HepG2 (cell line): ENCODE results near the gene NFKB1. TPM values are rescaled to one million over a fixed set of nuclear protein-coding genes. Genes with fewer than 3 reads are reported as not detected.

ENCODE experiments used
- ATAC-seq: fragments of 200-7000 bp; cut with Tn5 transposase; 3 replicates; pipeline ENCODE4 v1.9.1; 2020; ENCODE audit warnings: mild to moderate bottlenecking, moderate library complexity
- BruUV-seq: library from RNA; stranded (reverse); fragments of 400-500 nt; replicated peaks from 2 replicates; lab custom pipeline; 2021; lab: Mats Ljungman, UMichigan
- CTCF ChIA-PET: fragments of 300-600 bp; formaldehyde crosslinking; extraction: SDS; loops from one replicate; lab custom pipeline; 2021; ENCODE audit warnings: low total read pairs, inconsistent platforms, low intra/inter-chr PET ratio; lab: Yijun Ruan, JAX
- POLR2A ChIA-PET: fragments of 350-600 bp; sonication (Branson Sonifier 250); formaldehyde crosslinking; loops from one replicate; lab custom pipeline; 2020; ENCODE audit warnings: antibody characterized with exemption, inconsistent platforms; lab: Yijun Ruan, JAX
- DNase-seq: peaks from one replicate; pipeline ENCODE4 v3.0.0-alpha.2; 2015; ENCODE audit warnings: low spot score
- FAIRE-seq: peaks from 3 replicates; lab custom pipeline; 2011; peaks lifted over from hg19 to GRCh38; lab: Jason Lieb, UNC
- H2AFZ ChIP-seq: one replicate; pipeline ENCODE4 v1.6.1; 2011; ENCODE audit warnings: low read length, inconsistent platforms
- H3K27ac ChIP-seq: fragments of 300-600 bp; 3 replicates; pipeline ENCODE4 v1.8.0; 2011; ENCODE audit warnings: mixed run types, mild to moderate bottlenecking, mixed read lengths, low read length, inconsistent platforms; ENCODE audit not compliant: insufficient read depth; ENCODE audit errors: extremely low read length
- H3K27me3 ChIP-seq, 2 experiments: fragments of 200-600 bp in 1 of 2; 2 replicates in 1 of 2; 3 replicates in 1 of 2; pipeline versions ENCODE4 v1.6.0 to v1.8.0; 2011; ENCODE audit warnings: low read length in 2 of 2, mild to moderate bottlenecking in 2 of 2, moderate library complexity in 2 of 2, inconsistent platforms in 1 of 2; ENCODE audit not compliant: insufficient read depth in 2 of 2, control insufficient read depth in 1 of 2
- H3K36me3 ChIP-seq, 2 experiments: fragments of 200-600 bp in 1 of 2; replicated peaks in 1 of 2; 2 replicates in 1 of 2; 3 replicates in 1 of 2; pipeline versions ENCODE4 v1.5.1 to v1.8.0; 2011; ENCODE audit warnings: low read length in 2 of 2, inconsistent platforms in 1 of 2; ENCODE audit not compliant: insufficient read depth in 2 of 2, control insufficient read depth in 1 of 2
- H3K4me1 ChIP-seq: 2 replicates; pipeline ENCODE4 v1.5.1; 2012; ENCODE audit warnings: low read length, inconsistent platforms; ENCODE audit not compliant: insufficient read depth
- H3K4me2 ChIP-seq: 2 replicates; pipeline ENCODE4 v1.6.0; 2011; ENCODE audit warnings: low read depth, low read length, inconsistent platforms
- H3K4me3 ChIP-seq, 3 experiments: fragments of 200-600 bp in 1 of 3; sonication (generic), shearing (Covaris generic) in 1 of 3; replicated peaks in 1 of 3; 2 replicates each; pipeline ENCODE4 v1.5.1; 2011 to 2016; ENCODE audit warnings: low read length in 3 of 3, inconsistent platforms in 2 of 3, low read depth in 2 of 3, mild to moderate bottlenecking in 2 of 3, control low read depth in 1 of 3, mixed read lengths in 1 of 3; ENCODE audit not compliant: insufficient read depth in 1 of 3
- H3K79me2 ChIP-seq: one replicate; pipeline ENCODE4 v1.6.1; 2011; ENCODE audit warnings: low read length, inconsistent platforms; ENCODE audit not compliant: insufficient read depth
- H3K9ac ChIP-seq: 2 replicates; pipeline ENCODE4 v1.6.0; 2011; ENCODE audit warnings: mild to moderate bottlenecking, low read depth, low read length, inconsistent platforms; ENCODE audit not compliant: insufficient read depth
- H3K9me3 ChIP-seq: 2 replicates; pipeline ENCODE4 v1.5.1; 2012; ENCODE audit warnings: mild to moderate bottlenecking, low read length
- H4K20me1 ChIP-seq: 2 replicates; pipeline ENCODE4 v1.6.0; 2011; ENCODE audit warnings: inconsistent platforms, mild to moderate bottlenecking, low read length, moderate library complexity; ENCODE audit not compliant: insufficient read depth
- JUND ChIP-seq: sonication (generic); formaldehyde crosslinking; IDR thresholded peaks from 2 replicates; pipeline ENCODE4 v1.8.0; 2022; ENCODE audit warnings: mild to moderate bottlenecking, missing genetic modification reagents
- KLF13 ChIP-seq: sonication (generic); formaldehyde crosslinking; IDR thresholded peaks from 2 replicates; pipeline ENCODE4 v1.4.0; 2020; ENCODE audit warnings: mild to moderate bottlenecking, missing genetic modification reagents
- NR2F2 ChIP-seq: IDR thresholded peaks from 2 replicates; pipeline ENCODE4 v1.6.1; 2012; ENCODE audit warnings: low read depth, inconsistent platforms, borderline replicate concordance
- RBM39 ChIP-seq: fragments of 200-400 bp; formaldehyde crosslinking; IDR thresholded peaks from one replicate; pipeline ENCODE4 v1.6.1; 2018; ENCODE audit warnings: antibody characterized with exemption, mild to moderate bottlenecking, low read depth, low read length; ENCODE audit not compliant: poor library complexity, severe bottlenecking
- TRIM22 ChIP-seq: fragments of 450-650 bp; IDR thresholded peaks from 2 replicates; pipeline ENCODE4 v1.6.1; 2017
- ZMYM4 ChIP-seq: sonication (generic); formaldehyde crosslinking; IDR thresholded peaks from 2 replicates; pipeline ENCODE4 v1.8.1; 2023; ENCODE audit warnings: mild to moderate bottlenecking, missing genetic modification reagents
- ZNF383 ChIP-seq: sonication (generic); formaldehyde crosslinking; IDR thresholded peaks from 2 replicates; pipeline ENCODE4 v1.4.0; 2020; ENCODE audit warnings: missing genetic modification reagents, mild to moderate bottlenecking, borderline replicate concordance
- ZNF468 ChIP-seq: sonication (generic); formaldehyde crosslinking; IDR thresholded peaks from 2 replicates; pipeline ENCODE4 v1.8.0; 2022; ENCODE audit warnings: mild to moderate bottlenecking, moderate library complexity, missing genetic modification reagents
- ZNF616 ChIP-seq: sonication (generic); formaldehyde crosslinking; IDR thresholded peaks from 2 replicates; pipeline ENCODE4 v1.5.0; 2020; ENCODE audit warnings: low read depth, mild to moderate bottlenecking, missing genetic modification reagents
- ZNF644 ChIP-seq: IDR thresholded peaks from 2 replicates; pipeline ENCODE4 v1.6.1; 2016; ENCODE audit warnings: low read depth
- ZNF790 ChIP-seq: sonication (generic); formaldehyde crosslinking; IDR thresholded peaks from 2 replicates; pipeline ENCODE4 v1.8.0; 2022; ENCODE audit warnings: missing genetic modification reagents, mild to moderate bottlenecking, borderline replicate concordance
- WGBS: methylation state at CpG from one replicate; pipeline ENCODE4 v1.1.6; 2017; ENCODE audit warnings: low lambda C conversion rate; 5-methylcytosine and 5-hydroxymethylcytosine counted together
- in situ Hi-C: cut with HindIII; loops from 2 replicates; pipeline ENCODE4 v1.10.0; 2017; ENCODE audit warnings: low pct_unique_long_range_greater_than_20kb; ENCODE audit not compliant: extremely low pct_ligation_motif_present
- intact Hi-C: fragments of 100-400 bp; cut with micrococcal nuclease; formaldehyde crosslinking; loops from one replicate; pipeline ENCODE4 v1.10.0; 2022; ENCODE audit not compliant: unreplicated experiment
- polyA plus RNA-seq, 8 experiments: library from polyadenylated mRNA; depleted of rRNA in 3 of 8; stranded (reverse) in 7 of 8; unstranded in 1 of 8; fragments of >200 nt; fragmentation: Illumina TruSeq in 4 of 8; extraction: Trizol in 4 of 8; gene quantifications; 2 replicates each; pipeline versions ENCODE4 v1.2.1 to v1.2.3, GENCODE V29; 2011 to 2016; ENCODE audit warnings: low read depth in 4 of 8, missing spikeins in 1 of 8, mixed read lengths in 1 of 8; ENCODE audit not compliant: insufficient read depth in 1 of 8
- total RNA-seq, 5 experiments: library from RNA; depleted of rRNA; stranded (reverse); fragments of >200 nt; fragmentation: Illumina TruSeq; extraction: Trizol; gene quantifications; 2 replicates each; pipeline ENCODE4 v1.2.3, GENCODE V29; 2016; ENCODE audit warnings: low read depth in 1 of 5
- TF ChIP-seq, protein P1 (sequence below), 2 experiments: sonication (generic) in 1 of 2; formaldehyde crosslinking in 1 of 2; IDR thresholded peaks; 2 replicates each; pipeline versions ENCODE4 v1.4.0 to v1.6.1; 2016 to 2020; ENCODE audit warnings: borderline replicate concordance in 1 of 2, low read depth in 1 of 2, mild to moderate bottlenecking in 1 of 2, missing genetic modification reagents in 1 of 2
- TF ChIP-seq, protein P2 (sequence below): sonication (generic); formaldehyde crosslinking; IDR thresholded peaks from 2 replicates; pipeline ENCODE4 v1.5.1; 2020; ENCODE audit warnings: mild to moderate bottlenecking, missing genetic modification reagents, borderline replicate concordance

The NFKB1 gene
- total and polyA plus RNA-seq, 2 of the 13 experiments (the other 11 are each of a cell fraction or from before 2014, with no cell fraction given), result 15.4 to 31.6 TPM

DNA sequence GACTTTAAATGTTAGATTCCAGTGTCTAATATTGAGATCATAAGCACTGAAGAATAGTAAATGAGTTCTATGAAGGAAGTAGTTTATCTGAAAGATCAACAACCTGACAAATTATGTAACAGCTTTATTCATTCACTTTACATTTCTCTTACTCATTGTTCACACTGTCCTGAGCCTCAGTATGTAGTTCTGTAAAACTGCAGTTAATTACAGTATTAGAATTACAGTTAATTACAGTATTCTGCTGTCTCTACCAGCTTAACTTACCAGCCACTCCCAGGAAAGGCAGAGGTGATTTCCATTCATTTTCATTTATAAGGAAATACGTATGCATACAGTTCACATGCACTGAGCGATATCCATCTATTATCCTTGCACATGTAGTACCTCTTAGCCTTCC, 32.7 kb downstream of the NFKB1 start (continued):
- no peak for TF ChIP-seq ZNF468 (CRISPR knock-in tag)

- Histone ChIP-seq H3K27me3 (no peaks in the 10 kb centered on the region), H3K4me3 (no peak overlapping the region), H3K9ac (no peak overlapping the region), H4K20me1 (no peaks in the 10 kb centered on the region), H3K4me2 (no peak overlapping the region), H3K4me1 (no peaks in the 10 kb centered on the region), H3K79me2 (no peaks in the 10 kb centered on the region), H3K36me3 (peaks cover 2 to 26% of the 10 kb centered on the region in 2 experiments), H3K9me3 (no peaks in the 10 kb centered on the region), H2AFZ (no peak overlapping the region), H3K27ac (no peak overlapping the region)
- 100% methylated on average over 2 of the region's 2 CpGs for WGBS
- ChIA-PET CTCF (no interaction called here), POLR2A (no interaction called here)
- ATAC-seq (no peak), FAIRE-seq (no peak), DNase-seq (no peak)
- intact Hi-C loops, result no loop called here
- in situ Hi-C loops, result no loop called here
- no TSS peak for BruUV-seq
- TF ChIP-seq NR2F2, result no peak
- TF ChIP-seq ZNF616 (CRISPR knock-in tag), result no peak
- TF ChIP-seq ZMYM4 (CRISPR knock-in tag), result no peak
- TF ChIP-seq ZNF383 (CRISPR knock-in tag), result no peak
- TF ChIP-seq ZNF790 (CRISPR knock-in tag), result no peak
- TF ChIP-seq, protein P1, sequence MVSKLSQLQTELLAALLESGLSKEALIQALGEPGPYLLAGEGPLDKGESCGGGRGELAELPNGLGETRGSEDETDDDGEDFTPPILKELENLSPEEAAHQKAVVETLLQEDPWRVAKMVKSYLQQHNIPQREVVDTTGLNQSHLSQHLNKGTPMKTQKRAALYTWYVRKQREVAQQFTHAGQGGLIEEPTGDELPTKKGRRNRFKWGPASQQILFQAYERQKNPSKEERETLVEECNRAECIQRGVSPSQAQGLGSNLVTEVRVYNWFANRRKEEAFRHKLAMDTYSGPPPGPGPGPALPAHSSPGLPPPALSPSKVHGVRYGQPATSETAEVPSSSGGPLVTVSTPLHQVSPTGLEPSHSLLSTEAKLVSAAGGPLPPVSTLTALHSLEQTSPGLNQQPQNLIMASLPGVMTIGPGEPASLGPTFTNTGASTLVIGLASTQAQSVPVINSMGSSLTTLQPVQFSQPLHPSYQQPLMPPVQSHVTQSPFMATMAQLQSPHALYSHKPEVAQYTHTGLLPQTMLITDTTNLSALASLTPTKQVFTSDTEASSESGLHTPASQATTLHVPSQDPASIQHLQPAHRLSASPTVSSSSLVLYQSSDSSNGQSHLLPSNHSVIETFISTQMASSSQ (IDR thresholded peaks at IDR 0.05; ENCODE audit: low read depth), result no peak
- TF ChIP-seq, protein P1 (CRISPR knock-in tag; IDR thresholded peaks at IDR 0.05; ENCODE audit: borderline replicate concordance), result no peak
- TF ChIP-seq TRIM22, result no peak
- TF ChIP-seq, protein P2, sequence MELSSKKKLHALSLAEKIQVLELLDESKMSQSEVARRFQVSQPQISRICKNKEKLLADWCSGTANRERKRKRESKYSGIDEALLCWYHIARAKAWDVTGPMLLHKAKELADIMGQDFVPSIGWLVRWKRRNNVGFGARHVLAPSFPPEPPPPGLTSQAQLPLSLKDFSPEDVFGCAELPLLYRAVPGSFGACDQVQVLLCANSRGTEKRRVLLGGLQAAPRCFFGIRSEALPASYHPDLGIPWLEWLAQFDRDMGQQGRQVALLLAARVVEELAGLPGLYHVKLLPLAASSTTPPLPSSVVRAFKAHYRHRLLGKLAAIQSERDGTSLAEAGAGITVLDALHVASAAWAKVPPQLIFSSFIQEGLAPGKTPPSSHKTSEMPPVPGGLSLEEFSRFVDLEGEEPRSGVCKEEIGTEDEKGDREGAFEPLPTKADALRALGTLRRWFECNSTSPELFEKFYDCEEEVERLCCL (CRISPR knock-in tag), result no peak
- no peak for TF ChIP-seq ZNF644 (CRISPR knock-in tag)
- no peak for TF ChIP-seq RBM39
- TF ChIP-seq KLF13 (CRISPR knock-in tag), result no peak
- TF ChIP-seq JUND, result no peak
Observed at GRCh38 chr4:102534845-102535244, 33.7 kb downstream of the NFKB1 start.
